GM19025 (cell line): Measurements from ENCODE around the gene RAB11A.
"Not testable (repeated sequence)": the region's sequence is repeated elsewhere in the genome, so short reads cannot be mapped to it uniquely, and the experiment has no call there.

Experiments
- ATAC-seq: cut with Tn5 transposase; IDR thresholded peaks from one replicate; pipeline ENCODE4 v1.9.1; 2021; ENCODE audit warnings: mild to moderate bottlenecking, low read depth, moderate library complexity; ENCODE audit not compliant: unreplicated experiment

The RAB11A gene

DNA sequence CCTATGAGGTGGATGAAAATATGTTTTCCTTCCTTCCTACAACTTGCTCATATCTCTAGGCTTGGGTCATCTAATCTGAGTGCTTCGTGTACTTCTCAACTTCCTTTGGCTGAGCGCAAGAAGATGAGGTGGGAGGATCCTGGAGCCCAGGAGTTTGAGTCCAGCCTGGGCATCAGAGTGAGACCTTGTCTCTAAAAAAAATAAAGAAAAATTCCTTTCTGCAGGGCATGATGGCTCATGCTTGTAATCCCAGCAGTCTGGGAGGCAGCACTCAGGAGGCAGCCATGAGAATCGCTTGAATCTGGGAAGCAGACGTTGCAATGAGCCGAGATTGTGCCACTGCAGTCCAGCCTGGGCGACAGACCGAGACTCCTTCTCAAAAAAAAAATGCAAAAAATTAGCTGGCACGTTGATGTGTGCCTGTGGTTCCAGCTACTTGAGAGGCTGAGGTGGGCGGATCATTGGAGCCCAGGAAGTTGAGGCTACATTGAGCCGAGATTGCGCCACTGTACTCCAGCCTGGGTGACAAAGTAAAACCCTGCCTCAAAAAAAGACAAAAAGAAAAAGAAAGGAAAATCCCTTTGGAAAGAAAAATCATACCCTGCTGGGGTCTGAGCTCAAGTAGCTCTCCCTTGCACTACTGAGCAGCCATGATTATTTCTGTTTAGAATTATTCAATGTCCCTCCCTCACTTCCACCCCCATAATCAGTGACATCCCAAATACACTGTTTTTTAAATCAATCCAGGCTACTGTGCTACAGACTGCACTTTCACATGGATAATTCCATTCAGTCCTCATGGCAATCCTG, 28.0 kb upstream of the RAB11A start:
- ATAC-seq: no peak

DNA sequence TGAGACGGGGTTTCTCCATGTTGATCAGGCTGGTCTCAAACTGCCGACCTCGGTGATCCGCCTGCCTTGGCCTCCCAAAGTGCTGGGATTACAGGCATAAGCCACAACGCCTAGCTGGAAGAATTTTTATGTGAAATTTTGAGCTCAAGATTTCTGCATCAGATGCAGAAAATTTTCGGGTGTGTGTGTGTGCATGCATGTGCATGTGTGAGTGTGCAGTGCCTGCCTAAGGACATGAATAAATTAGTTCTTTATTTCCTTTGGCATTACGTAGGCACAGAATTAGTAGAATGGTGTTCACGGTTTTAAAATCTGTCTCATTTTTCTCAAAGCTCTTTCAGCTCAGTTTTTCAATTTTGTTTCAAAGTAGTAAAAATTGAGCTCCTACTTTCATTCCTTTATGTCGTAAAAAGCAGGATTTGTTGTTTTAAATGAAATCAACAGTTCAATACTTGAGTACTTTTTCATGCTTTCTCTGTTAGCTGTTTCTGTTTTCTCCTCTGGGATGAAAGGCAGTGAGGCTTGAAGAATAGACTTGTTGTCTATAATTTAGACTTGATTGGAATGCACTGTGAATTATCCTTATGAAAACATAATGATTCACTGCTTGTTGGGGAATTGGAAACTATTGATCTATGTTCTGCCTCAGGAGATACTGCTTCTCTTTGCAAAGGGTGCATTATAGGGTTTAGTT, 23.3 kb upstream of the RAB11A start:
- no peak for ATAC-seq

DNA sequence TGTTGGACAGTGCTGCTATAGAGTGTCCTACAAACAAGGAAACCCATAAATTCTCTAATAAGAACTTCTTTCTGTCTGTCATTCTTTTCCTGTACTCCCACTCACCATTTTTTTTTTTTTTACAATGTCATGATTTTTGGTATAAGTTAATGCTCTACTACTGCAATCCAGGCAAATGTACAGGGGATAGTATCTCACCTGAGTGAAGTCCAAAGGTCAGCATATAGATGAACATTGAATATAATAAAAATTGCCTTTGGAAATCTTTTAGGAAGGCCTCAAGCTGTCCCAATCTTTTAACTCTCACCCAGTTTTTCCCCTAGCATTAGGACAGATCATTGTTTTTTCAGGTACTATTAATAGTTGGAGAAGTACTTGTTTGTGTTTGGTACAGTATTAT, 21.3 kb upstream of the RAB11A start:
- no peak for ATAC-seq

DNA sequence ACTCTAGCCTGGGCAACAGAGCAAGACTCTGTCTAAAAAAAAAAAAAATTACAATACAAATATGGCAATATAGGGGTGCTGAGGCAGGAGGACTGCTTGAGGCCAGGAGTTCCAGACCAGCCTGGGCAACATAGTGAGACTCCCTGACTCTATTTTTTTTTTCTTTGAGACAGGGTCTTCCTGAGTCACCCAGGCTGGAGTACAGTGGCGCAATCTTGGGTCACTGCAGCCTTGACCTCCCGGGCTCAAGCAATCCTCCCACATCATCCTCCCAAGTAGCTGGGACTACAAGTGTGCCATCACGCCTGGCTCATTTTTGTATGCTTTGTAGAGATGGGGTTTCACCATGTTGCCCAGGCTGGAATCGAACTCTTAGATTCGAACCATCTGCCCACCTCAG, 17.3 kb upstream of the RAB11A start:
- no peak for ATAC-seq

GRCh38 chr15:65856821-65857455, 12.4 kb upstream of the RAB11A start:
- ATAC-seq: no peak

GRCh38 chr15:65857718-65858402, 11.4 kb upstream of the RAB11A start:
- ATAC-seq: no peak

DNA sequence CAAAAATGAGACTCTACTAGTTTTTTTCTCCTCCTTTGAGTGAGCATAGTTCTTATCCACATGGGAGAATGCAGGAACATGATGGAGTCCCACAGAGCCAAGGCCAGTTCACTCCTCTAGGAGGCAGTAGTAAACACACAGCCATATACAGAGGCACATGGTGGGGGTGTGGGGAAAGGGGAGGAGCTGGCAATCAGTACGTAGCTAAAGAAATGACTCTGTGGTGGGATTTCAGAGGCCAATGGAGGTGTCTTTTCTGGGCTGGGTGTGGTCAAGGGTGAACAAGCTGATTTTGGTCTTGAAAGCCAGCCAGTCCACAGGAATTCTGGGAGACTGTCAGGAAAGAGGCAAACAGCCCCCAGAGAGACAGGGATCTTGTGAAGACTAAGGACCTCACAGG, 6.6 kb upstream of the RAB11A start:
- ATAC-seq: no peak

DNA sequence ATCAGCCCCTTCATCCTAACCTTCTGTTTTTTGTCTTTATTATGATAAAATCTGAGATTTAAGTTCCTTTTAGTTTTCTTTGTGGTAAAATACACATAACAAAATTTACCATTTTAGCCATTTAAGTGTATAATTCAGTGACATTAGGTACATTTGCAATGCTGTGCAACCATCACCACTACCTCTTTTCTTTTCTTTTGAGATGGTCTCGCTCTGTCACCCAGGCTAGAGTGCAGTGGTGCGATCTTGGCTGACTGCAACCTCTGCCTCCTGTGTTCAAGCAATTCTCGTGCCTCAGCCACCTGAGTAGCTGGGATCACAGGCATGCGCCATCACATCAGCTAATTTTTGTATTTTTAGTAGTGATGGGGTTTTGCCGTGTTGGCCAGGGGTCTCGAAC, 6.2 kb upstream of the RAB11A start:
- ATAC-seq: no peak

DNA sequence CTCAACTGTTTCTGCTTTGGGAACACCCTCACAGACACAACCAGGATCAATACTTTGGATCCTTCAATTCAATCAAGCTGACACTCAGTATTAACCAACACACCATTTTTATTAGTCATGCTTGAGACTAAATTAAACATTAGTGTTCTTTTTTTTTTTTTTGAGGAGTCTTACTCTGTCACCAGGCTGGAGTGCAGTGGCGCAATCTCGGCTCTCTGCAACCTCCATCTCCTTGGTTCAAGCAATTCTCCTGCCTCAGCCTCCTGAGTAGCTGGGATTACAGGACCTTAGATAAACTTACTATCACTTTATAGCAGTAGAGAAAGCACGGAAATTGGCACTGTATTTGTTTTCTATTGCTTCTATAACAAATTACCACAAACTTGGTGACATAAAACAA, 2.0 kb upstream of the RAB11A start:
- ATAC-seq: no peak

DNA sequence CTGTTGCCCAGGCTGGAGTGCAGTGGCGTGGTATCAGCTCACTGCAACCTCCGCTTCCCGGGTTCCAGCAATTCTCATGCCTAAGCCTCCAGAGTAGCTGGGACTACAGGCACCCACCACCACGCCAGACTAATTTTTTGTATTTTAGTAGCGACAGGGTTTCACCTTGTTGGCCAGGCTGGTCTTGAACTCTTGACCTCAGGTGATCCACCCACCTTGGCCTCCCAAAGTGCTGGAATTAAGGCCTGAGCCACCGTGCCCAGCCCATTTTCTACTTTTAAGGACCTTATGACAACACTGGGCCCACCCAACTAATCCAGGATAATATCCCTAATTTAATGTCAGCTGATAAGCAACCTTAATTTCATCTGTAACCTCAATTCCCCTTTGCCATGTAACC, 1.4 kb upstream of the RAB11A start:
- ATAC-seq: not testable (repeated sequence)

DNA sequence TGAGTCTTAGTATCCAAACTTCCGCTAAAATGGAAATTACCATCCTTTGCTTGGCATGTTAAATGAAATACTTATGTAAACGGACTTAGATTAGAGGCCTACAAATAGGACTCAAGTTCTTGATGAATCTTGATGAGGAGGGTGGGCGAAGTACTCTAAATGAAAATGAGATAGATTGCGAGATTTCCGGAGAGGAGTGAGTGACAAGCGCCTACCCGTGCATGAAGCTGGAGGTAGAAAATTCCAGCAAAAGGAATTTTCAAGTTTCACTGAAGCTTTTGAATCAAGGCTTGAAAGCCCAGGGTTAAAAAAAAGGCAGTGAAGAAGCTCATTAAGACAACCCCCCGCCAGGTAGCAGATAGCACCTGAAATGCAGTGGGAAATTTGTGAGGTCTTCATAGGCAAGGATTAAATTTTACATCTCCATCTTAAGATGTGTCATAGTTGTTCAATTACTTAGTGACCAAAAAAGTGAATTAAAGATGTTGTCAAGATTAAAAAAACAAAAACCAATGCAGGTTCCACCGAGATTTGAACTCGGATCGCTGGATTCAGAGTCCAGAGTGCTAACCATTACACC, 655 bp upstream of the RAB11A start:
- ATAC-seq: no peak

- ATAC-seq: no peak
Measured at GRCh38 chr15:65869954-65870871, 922 bp downstream of the RAB11A start.

- no peak for ATAC-seq
Measured at GRCh38 chr15:65870889-65871533, 1.7 kb downstream of the RAB11A start.

DNA sequence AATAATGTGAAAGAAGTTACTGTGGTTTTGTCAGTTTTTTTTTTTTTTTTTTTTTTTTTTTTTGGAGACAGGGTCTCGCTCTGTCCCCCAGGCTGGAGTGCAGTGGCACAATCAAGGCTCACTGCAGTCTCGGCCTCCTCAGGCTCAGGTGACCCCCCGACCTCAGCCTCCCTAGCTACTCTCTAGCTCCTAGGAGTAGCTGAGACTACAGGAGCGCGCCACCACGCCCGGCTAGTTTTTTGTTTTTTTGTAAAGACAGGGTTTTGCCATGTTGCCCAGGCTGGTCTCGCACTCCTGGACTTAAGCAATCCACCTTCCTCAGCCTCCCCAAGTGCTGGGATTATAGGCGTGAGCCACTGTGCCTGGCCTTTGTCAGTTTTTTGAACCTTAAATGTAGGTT, 2.6 kb downstream of the RAB11A start:
- not testable (repeated sequence) for ATAC-seq

- ATAC-seq: not testable (repeated sequence)
Measured at GRCh38 chr15:65872596-65872995, 3.3 kb downstream of the RAB11A start.

GRCh38 chr15:65873256-65873655, 4.0 kb downstream of the RAB11A start:
- no peak for ATAC-seq

GRCh38 chr15:65875458-65875857, 6.2 kb downstream of the RAB11A start:
- ATAC-seq: no peak

- ATAC-seq: no peak
Measured at GRCh38 chr15:65877749-65878148, 8.5 kb downstream of the RAB11A start.

- ATAC-seq: no peak
Measured at GRCh38 chr15:65881766-65882434, 12.6 kb downstream of the RAB11A start.
